ENCODE measurements around the gene WASL. TPM values are rescaled to one million over a fixed set of nuclear protein-coding genes. Genes with fewer than 3 reads are reported as not detected.

WASL gene
- total and polyA plus RNA-seq, 2 of the 13 experiments (the other 11 are each of a cell fraction or from before 2014, with no cell fraction given), result 7.9 to 12.8 TPM

- TF ChIP-seq NONO (IDR thresholded peaks at IDR 0.05) (no peak), NONO (CRISPR knock-in tag; conservative IDR thresholded peaks at IDR 0.05) (peak; percentile 74), ZBTB7B (CRISPR knock-in tag; IDR thresholded peaks at IDR 0.05) (peak; percentile 33; the same call in 1 of the 2 replicates), PHF21A (CRISPR knock-in tag; IDR thresholded peaks at IDR 0.05) (peak; percentile 32; the same call in 1 of the 2 replicates), MED1 (CRISPR knock-in tag; IDR thresholded peaks at IDR 0.05) (peak; percentile 57), ZNF788 (CRISPR knock-in tag; IDR thresholded peaks at IDR 0.05; ENCODE audit: borderline replicate concordance) (peak; percentile 65; the same call in 1 of the 2 replicates), CENPX (CRISPR knock-in tag; IDR thresholded peaks at IDR 0.05) (no peak), POLR2A (IDR thresholded peaks at IDR 0.05; ENCODE audit: insufficient read depth in 1 of 2, low read depth in 2 of 2, low read length in 2 of 2) (peak; percentile 49 to 67; a peak in 3 of 4 replicates), ZNF687 (CRISPR knock-in tag; IDR thresholded peaks at IDR 0.05) (peak; percentile 45; the same call in 1 of the 2 replicates), IRX3 (CRISPR knock-in tag; IDR thresholded peaks at IDR 0.05; ENCODE audit: borderline replicate concordance, low read depth) (0 out of 2 replicates have a peak, but pooled peaks have one; percentile 47), ZNF629 (CRISPR knock-in tag; conservative IDR thresholded peaks at IDR 0.05) (no peak), ZFAT (CRISPR knock-in tag; conservative IDR thresholded peaks at IDR 0.05) (no peak), HNF4G (IDR thresholded peaks at IDR 0.05; ENCODE audit: borderline replicate concordance, low read depth, low read length) (no peak), HNF4G (CRISPR knock-in tag; IDR thresholded peaks at IDR 0.05; ENCODE audit: borderline replicate concordance, low read depth) (0 out of 2 replicates have a peak, but pooled peaks have one; percentile 37), MYPOP (CRISPR knock-in tag; IDR thresholded peaks at IDR 0.05) (0 out of 2 replicates have a peak, but pooled peaks have one; percentile 49), NRL (CRISPR knock-in tag; IDR thresholded peaks at IDR 0.05; ENCODE audit: borderline replicate concordance) (no peak), ZMAT3 (CRISPR knock-in tag; conservative IDR thresholded peaks at IDR 0.05) (0 out of 2 replicates have a peak, but pooled peaks have one; percentile 60), SIN3A (IDR thresholded peaks at IDR 0.05; ENCODE audit: borderline replicate concordance, low read depth, low read length) (peak; percentile 95; the same call in 1 of the 2 replicates), ATF2 (CRISPR knock-in tag; IDR thresholded peaks at IDR 0.05) (0 out of 2 replicates have a peak, but pooled peaks have one; percentile 22), ZNF652 (CRISPR knock-in tag; IDR thresholded peaks at IDR 0.05; ENCODE audit: borderline replicate concordance, low read depth) (peak; percentile 32; the same call in 1 of the 2 replicates), ZNF33A (CRISPR knock-in tag; IDR thresholded peaks at IDR 0.05; ENCODE audit: borderline replicate concordance) (no peak), SP4 (CRISPR knock-in tag; IDR thresholded peaks at IDR 0.05) (peak; percentile 33; the same call in 1 of the 2 replicates)
Observed at GRCh38 chr7:123747620-123748141, 1.1 kb downstream of the WASL start (continued).
